Glomerular visceral epithelial cell (primary cell): ENCODE data around the gene NGF.
"Not testable (repeated sequence)": the region's sequence is repeated elsewhere in the genome, so short reads cannot be mapped to it uniquely, and the experiment has no call there.

ENCODE experiments used
- DNase-seq: peaks from one replicate; pipeline ENCODE4 v3.0.0-alpha.2; 2016; ENCODE audit errors: extremely low spot score

Gene NGF

DNA sequence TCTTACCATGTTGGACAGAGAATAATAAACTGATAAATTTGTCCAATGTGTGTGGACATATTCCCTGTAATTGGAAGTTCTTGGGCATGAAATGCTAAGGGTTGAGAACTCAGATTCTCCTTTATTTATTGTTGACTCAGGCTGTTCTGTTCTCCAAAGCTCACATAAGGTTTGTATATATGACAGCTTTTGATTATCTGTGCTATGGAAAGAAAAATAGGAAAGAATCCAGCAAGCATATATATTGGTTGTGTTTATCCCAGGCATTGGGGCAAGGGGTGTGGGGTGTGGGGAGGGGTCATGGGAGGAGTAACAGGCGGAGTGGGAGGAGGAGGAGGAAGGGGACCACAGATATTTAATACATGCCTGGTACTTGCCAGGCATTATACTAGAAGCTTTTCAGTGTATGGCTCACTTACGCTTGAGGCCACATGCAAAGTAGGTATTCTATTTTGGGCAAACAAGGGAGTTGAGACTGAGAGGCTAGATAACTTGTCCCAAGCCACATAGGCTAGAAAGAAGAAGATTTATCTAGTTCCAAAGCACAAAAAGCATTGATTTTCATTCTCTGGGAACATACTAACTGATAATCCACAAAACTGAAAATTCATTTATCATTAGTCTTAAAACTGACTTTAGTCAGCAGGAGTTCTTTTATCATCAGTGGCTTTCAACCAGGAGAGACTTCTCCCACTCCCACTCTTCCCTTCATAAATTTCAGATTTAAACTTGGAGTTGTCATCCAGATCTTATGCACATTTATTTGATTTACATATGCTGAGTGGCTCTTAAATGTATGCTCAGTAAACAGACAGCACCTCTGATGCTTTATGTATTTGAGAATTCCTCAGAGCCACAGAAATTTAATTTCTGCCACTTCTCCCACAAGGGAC is 27.2 kb downstream of the NGF start:
- no peak for DNase-seq

DNA sequence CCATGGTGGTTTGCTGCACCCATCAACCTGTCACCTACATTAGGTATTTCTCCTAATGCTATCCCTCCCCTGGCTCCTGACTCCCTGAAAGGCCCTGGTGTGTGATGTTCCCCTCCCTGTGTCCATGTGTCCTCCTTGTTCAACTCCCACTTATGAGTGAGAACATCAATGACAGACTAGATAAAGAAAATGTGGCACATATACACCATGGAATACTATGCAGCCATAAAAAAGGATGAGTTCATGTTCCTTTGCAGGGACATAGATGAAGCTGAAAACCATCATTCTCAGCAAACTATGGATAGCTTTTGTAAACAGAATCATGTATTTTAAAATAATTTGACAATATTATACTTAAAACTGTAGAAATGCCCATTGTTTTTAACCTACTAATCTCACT is 28.5 kb downstream of the NGF start:
- DNase-seq, result not testable (repeated sequence)

DNA sequence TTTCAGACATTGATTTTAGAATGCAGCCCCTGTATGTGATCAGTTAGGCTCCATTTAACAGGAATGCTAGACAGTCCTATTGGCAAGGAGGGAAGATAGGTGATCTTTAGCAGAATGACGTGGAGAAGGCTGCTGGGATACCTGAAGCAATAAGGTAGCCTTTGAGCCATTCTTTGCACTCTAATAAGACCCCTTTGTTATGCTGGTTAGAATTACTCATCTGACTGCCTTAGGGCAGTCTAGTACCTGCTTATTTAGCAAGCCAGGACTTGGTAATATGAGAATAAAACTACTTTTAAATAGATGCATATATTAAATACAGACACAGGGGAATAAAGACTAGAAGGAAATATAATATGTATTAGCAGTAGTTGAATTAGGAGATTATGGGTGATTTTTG is 29.1 kb downstream of the NGF start:
- DNase-seq, result no peak

DNA sequence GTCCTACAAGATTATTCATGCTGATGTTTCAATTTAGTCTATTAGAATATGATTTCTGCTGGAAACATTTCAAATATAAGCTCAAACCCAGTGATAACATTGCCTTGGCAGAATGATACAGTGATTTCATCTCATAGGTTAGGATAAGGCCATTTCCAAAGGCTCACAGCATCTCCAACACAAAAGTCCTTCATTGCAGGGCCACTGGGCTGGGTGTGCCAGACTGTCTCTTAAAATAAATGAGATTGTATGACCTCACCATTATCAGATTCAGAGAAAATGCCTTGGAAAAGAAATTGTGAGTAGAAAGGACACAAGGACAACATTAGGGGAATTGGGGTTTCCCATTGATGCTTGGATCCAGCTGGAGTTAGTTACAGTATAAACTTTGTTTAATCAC is 30.4 kb downstream of the NGF start:
- DNase-seq, result no peak

DNA sequence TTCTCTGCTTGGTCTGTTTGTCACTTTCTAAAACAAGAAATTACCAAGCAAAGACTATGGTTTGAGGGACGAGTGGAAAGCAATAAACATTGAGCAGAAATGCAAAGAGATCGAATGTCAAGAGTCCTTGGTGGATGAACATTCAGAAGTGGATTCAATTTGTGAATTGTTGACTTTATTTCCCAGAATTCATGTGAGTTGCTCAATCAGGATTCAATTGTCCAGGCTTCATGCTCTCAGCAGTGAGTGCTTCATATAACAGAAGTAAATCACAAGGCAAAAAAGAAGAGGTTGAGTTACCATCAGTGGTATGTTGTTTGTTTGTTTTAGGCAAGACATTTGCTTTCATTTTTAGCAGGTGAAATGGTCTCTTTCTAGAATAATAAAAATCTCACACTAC is 31.9 kb downstream of the NGF start:
- DNase-seq, result no peak

DNA sequence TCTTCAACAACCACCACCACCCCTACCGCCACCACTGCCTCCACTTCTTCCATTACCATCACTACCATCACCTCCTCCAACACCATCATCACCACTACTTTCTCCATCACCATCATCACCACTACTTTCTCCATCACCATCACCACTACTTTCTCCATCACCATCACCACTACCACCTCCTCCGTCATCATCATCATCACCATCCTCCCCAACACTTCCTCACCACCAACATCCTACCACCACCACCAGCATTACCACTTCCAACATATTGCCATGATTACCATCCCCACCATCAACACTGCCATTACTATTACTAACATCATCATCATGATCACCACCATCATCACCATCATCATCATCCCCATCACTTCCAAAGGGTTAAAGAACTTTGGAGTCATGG is 34.7 kb downstream of the NGF start:
- DNase-seq, result no peak

DNA sequence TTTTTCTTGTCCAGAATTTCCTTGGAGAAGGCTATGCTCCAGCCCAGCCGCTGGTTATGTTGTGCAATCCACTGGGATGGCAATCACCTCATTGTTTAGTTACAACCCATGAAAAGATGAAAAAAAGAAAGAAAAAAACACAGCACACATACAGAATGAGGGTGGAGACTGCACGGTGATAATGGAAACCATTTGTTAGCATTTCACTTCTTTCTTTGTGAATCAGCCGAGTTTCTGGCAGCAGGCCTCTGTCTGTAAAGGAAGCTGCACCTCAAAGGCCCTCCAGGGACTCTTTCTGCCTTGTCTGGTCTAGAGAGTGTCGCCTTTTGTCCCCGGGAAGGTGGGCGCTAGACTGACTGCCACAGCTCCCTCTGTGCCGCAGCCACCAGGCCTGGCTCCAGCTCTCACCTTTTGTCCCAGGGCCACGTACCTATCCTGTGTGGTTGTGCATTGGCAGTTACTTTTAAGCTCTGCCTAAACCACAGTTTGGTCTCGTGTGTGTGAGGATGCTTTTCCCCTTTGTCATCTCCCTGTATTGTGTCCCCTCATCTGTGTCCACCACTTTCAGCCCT is 35.6 kb downstream of the NGF start:
- peak; percentile 80 for DNase-seq

DNA sequence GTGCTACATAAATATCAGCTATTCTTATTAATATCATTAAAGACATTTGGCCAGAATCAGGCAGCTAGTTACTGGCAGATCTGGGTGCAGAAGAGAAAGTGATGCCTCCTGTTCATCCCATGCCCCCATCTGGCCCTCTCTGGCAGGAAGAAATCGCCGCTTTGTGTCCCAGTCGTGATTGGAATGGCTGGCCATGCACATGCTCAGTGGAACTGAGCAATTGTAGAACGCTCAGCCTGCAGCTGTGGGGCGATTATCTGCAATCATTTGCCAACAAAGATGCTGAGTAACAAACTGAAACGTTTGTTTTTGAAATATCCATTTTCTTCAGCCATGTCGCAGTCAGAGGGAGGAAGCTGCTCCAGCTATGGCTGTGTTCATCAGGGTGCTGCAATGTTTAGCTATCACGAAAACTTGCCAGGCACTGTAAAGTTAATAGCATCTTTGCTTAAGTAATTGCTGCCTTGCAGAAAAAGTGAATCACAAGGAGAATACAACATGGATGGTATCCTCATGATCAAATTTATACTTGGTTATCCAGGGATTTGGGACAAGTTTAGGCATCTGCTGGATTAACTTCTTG is 36.5 kb downstream of the NGF start:
- no peak for DNase-seq

DNA sequence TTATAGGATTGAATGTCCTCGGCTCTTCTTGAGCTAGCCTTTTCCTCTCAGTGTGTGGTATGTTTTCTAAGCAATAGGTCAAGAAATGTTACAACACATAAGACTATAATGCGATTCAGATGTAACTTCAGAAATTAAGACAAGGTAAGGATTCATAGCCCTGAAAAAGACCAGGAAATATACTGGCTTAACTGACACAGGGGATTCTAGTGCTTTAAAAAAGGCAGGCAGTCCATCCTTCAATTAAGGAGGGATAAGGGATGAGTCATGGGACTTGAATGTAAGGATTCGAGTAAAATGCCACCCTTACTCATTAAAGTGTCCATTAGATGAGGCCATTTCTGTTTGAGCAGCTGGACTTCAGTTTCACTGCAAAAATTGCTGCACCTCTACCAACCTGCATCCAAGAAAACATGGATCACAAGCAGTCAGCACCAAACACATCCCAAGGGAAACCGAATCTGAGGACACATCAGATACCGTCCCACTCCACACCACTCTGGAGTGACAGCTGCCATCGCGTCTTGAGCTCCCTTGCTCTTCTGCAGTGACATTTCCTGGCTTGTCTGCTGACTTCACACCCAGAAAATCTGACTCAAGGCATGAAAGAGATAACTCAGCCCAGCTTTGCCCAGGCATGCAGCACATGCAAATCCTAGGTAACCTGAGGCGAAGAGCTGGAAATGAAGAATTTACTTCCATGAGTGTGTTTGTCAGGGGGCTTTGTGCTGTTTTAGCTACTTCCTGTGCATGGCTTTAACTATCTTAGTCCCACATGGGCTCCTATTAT is 37.8 kb downstream of the NGF start:
- DNase-seq, result peak; percentile 80

DNA sequence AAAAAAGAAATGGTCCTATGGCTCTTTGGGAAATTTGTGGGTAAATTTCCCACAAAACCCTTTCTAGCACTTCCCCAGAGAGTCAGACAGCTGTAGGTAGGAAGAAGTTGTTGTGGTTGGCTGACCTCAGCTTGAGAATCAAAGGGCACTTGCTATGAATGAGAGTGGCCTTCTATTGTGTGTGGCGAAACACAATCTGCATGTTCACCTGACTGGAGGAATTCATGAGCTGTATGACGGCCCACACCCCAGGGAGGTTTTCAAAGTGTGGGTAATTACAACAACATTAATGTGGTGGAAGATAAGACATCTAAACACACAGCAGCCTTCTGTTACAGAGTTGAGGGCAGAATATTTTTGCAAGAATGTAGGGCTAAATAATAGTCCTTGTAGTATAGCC is 38.8 kb downstream of the NGF start:
- peak; percentile 72 for DNase-seq

DNA sequence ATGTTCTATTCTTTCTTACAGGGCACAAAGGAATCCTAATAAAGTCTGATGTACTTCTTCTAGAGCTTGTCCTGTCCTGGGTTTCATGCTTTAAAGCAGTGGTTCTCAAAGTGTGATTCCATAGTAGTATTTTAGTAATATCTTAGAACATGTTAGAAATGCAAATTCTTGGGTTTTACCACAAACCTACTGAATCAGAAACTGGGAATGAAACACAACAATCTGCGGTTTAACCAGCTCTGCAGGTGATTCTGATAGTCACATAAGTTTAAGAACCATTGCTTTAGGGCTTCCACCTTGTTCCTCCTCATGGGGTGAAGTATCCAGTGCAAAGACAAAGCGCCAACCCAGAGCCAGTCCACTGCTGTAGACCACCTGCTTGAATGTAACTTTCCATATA is 41.1 kb downstream of the NGF start:
- DNase-seq, result peak; percentile 72

DNA sequence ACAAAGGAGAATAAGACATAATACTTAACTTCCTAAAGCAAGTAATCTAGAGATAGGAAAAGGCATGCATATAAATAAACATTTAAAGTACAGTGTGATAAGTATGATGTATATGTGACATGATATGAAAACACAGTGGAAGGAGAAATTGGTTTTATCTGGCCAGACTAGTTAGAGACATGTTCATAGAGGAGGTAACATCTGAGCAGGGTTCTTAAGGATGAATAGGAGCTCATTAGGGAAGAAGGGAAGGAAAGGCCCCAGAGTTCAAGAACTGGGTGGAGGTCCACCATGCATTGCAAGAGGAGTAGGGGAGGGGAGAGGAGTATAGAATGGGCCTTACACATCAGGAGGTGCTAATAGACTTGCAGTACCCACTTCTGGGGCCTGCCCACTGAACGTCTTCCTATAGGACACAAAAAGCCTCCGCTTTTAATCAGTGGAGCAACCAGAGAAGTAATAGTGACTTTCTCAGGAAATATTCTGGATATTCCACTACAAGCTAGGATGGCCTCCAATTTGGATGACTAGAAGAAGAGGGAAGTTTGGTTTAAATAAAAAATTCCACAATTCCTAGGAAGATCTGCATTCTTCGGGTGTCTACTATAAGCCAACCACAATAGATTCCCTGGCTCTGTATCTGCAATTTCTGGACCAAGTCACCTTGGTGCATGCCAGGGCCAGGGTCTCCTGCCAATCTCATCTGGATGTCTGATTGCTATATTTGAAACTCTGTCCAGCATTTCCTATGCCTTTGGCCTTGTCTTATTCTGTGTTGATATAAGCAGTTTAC is 41.9 kb downstream of the NGF start:
- DNase-seq, result no peak

DNA sequence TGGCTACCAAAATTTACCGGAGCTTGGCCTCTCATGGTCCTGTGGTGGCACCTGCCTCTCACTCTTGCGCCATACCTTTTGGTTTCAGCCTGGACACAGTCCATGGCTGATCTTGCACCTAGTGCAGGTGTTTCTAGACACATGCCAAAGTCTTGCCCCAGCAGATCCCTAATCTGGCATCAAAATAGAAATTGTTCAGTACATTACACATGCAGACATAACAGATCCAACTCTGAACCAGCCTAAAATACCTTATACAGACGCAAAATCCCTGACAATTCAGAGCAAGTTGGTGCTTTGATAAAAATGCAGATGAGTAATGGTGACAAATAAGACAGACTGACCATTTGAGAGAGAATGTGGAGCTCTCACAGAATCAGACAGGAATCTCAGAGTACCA is 44.1 kb downstream of the NGF start:
- no peak for DNase-seq

DNA sequence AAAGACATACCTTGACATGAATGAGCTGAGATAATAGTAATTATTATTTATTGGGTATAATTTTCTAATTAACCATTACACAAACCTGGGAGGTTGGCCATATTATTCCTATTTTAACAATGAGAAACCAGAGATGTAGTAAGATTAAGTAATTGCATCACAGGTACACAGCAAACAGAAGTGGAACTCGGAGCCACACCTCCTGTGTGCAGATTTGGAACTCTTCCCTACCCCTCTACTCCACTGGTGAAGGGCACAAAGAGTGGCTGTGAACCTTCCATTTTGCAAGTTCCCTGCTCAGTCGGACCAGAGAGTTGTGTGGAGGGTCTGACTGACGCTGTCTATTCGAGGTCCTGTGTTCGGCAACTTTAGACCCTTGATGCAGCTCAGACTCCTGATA is 45.0 kb downstream of the NGF start:
- DNase-seq, result no peak

DNA sequence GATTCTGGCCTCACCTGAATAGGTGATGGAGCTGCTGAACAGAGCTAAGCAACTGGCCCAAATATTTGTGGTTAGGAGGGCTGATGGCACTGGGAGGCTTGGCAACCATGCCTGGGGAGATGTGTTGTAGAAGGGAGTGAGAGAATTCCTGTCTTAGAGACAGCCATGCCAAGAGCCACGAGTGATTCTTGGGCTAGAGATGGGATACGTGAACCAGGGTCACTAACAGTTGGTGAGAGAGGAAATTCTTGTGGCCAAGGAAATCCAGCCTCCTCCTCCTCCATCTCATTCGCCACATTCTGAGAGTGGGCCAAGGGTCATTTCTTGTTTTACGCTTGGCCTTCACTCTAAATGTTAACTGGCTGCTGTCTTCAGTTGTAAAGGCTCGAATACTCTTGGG is 46.3 kb downstream of the NGF start:
- DNase-seq, result peak; percentile 55

DNA sequence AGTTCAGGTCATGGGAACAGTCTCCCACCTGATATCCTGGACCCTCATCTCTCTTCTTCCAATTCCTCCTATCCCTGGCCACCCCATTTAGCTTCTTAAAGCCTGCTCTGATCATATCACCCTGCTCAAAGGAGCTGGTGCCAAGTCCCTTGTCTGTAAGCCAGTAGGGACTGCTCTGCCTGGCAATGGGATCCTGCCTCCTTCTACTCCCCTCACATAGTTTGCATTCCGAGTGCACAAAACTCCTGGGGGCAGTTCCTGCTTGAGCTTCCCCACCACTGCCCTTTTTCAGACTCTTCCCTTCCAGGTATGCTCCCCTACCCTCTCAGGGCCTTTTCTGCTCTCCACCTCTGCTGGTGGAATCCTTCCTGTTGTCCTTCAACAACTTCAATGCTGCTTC is 48.1 kb downstream of the NGF start:
- no peak for DNase-seq

DNA sequence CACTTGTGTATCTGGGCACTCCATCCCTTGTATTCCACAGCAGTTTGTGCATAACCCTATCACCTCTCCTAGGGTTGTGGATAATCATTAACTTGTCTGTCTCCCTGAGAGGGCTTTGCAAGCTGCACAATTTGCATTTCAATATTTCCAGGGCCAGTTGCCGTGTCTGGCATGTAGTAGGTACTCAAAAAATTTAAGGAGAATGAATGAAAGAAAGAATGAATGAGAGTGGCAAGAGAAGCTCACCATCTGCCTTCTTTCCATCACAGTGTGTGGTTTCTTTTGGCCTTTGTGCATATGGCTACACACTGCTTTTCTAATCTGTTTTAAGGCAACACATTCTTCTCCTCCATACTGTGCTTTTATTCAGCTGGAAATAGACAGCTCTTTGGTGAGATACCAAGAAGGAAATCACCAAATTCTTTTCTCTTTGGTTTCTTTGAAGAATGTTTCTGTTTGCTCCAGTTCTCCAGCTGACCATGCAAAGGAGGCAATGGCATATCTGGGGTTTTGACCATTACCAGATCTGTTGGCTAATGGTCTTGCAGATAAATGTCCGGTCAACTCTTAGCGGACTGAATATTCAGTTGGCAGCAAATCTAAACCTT is 49.4 kb downstream of the NGF start:
- DNase-seq, result no peak

DNA sequence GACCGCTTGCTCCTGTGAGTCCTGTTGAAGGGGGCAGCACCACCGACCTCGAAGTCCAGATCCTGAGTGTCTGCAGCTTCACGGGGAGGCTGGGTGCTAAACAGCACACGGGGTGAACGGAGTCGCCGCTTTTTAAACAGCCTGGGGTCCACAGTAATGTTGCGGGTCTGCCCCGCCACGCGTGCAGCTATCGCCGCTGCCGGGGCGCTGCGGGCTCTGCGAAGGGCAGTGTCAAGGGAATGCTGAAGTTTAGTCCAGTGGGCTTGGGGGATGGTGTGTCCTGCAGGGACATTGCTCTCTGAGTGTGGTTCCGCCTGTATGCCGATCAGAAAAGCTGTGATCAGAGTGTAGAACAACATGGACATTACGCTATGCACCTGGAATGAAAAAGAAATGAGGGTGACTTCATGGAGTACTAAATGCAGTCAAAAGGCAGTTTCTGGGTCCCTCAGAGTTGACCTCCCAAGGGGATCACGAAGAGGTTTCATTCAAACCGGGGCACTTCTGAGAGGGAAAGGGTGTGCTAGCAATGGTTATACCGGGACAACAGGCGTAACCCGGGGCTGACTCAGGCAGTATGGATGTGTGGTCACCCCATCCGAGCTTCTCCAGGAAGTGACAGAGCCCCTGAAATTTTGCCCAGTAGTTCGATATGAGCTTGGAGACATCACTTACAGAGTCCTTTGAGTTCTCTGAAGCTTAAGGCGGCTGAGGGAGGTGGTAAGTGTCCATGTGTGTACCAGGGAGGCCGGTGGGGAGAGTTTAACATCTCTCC is 51.4 kb downstream of the NGF start:
- DNase-seq, result no peak

DNA sequence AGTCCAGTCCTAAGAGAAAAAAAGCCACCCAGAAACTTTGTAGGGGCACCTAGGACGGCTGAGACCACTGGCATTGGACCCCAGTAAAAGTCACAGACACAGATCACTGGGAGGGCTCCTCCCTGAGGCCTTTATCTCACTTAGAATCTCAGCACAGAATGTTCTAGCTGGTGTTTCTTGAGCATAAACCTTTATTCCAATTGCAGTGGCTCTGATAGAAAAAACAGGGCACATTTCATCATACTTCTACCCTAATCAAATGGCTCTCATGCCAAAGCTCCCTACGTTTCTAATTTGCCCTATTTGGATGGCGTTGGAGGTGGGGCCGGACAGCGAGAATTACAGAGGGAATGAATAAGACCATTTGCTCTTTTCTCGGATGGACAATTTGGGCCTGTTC is 53.8 kb downstream of the NGF start:
- DNase-seq, result no peak

DNA sequence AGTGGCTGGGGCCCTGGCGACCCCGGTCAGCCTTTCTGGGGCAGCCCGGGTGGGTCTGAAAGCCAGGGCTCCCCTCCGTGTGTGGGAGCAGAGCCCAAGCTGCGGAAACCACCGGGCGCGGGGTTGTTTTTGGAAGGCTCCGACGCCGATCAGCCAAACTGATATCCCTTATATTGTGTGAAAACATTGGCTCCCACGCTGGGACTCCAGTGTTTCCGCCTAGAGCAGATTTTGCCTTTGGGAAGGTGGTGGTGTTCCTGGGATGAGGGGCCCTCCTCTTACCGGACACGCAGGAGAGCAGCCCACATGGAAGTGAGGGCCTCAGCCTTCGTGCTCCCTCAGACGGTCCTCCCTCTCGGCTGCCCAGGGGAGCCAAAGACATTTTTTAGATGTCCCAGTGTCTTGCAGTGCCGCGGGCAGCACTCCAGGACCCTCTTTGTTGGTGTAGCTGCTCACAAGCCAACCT is 54.3 kb downstream of the NGF start:
- no peak for DNase-seq
